Hypothalamus (tissue), 51 donors: ENCODE results near the gene NIPBL.
"Not testable (repeated sequence)": the region's sequence is repeated elsewhere in the genome, so short reads cannot be mapped to it uniquely, and the experiment has no call there.

Experiments
- DNase-seq, 51 donors: peaks; one replicate each; lab custom pipeline; 2025; lab: John Stamatoyannopoulos, UW

NIPBL gene

DNA sequence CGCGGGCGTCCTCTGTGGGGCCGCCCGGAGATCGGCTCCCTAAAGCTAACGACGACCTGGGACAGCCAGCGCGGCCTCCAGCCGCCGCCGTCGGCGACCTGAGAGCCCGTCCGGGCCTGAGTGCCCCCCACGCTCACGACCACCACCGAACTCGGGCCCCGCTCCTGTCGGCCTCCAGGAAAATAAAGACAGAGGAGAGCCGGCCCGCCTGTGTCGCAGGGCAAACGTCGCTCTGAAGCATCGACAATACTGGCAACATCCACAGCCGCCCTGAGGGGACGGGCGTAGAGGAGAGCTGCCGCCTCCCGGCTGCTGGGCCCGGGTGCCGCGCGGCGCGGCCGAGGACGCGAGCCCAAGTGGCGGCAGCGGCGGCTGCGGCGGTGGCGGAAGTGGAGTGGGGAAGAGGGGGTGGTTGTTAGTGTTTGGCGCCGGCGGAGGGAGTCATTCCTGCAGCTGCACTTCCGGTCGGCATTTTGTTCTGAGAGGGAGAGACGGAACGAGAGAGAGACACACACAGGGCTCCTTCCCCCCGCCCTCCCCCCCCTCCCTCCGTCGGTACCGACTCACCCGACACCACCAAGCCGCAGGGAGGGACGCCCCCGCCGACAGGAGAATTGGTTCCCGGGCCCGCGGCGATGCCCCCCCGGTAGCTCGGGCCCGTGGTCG lies at the start of gene NIPBL:
TSS of gene NIPBL (plus strand) at position 471 of the 666 bp plus-strand sequence. CDS start 76,928 bp downstream, outside the sequence.
- peak; percentile 64 to 96 (median 86) for DNase-seq

DNA sequence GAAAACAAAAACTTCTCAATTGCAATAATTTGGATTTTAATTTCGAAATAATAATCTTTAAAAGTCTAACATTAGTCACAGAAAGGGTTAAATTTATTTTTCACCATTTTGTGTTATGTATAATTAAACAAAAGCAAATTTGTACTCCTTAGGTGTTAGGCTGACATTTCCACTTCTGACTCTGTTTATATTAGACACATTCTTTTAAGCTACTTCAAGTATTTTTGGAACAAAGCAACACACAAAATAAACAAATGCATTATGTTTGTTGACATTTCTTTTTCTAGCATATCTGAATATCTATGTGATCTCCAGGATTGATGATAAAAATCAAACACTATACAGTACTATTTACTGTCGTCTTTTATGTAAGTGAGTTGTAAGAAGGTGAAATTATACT lies 44.3 kb upstream of the NIPBL start:
- no peak for DNase-seq

GRCh38 chr5:36836831-36837230 lies 39.7 kb upstream of the NIPBL start:
- DNase-seq: peak in 1 of 51 donors; percentile 1

DNA sequence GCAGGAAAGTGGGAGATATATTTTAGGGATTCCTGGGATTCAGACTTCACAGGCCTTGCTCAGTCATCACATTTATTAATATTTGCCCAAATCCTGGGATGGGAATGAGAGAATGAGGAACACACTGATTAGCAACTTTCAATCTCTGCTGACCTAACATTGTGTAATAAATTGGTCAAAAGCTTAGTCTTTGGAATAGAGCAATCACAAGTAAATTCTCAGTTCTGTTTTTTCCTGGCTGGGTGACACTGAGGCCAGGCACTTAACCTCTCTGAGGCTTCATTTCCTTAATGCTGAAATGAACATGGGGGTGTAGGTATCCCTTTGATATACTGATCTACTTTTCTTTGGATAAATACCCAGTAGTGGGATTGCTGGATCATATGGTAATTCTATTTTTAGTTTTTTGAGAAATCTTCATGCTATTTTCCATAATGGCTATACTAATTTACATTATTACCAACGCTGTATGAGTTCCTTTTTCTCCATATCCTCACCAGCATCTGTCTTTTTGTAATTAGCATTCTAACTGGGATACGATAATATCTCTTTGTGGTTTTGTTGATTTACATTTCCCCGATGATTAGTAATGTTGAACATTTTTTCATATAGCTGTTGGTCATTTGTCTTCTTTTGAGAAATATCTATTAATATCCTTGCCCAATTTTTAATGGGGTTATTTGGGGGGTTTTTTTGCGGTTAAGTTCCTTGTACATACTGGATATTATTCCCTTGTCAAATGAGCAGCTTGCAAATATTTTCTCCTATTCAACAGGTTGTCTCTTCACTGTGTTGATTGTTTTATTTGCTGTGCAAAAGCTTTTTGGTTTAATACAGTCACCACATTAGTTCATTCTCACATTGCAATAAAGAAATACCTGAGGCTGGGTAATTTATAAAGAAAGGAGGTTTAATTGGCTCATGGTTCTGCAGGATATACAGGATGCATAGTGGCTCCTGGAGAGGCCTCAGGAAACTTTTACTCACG lies 36.8 kb upstream of the NIPBL start:
- DNase-seq: no peak

- no peak for DNase-seq
Observed at GRCh38 chr5:36841677-36842076, 34.9 kb upstream of the NIPBL start.

GRCh38 chr5:36842087-36842486 lies 34.5 kb upstream of the NIPBL start:
- DNase-seq: no peak

DNA sequence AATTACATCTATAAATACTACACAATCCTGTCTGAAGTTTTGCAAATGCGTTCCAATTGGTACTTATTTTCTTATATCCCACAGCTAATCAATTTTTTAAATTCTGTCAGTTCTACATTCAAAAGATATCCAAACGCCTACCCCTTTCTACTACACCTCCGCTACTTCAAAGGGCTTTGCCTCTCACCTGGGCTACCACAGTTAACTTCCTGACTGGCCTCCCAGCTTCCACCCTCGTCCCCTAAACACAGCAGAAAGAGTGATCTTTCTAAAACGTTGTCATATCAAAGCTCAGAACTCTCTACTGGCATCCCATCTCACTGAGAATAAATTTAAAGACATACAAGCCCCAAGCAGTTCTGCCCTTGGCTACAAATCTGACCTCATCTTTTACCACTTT lies 32.3 kb upstream of the NIPBL start:
- no peak for DNase-seq

- not testable (repeated sequence) for DNase-seq
Observed at GRCh38 chr5:36848545-36848944, 28.0 kb upstream of the NIPBL start.

DNA sequence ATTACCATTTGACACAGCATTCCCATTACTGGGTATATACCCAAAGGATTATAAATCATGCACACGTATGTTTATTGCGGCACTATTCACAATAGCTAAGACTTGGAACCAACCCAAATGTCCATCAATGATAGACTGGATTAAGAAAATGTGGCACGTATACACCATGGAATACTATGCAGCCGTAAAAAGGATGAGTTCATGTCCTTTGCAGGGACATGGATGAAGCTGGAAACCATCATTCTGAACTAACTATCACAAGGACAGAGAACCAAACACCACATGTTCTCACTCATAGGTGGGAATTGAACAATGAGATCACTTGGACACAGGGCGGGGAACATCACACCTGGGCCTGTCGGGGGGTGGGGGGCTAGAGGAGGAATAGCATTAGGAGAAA lies 23.7 kb upstream of the NIPBL start:
- DNase-seq: not testable (repeated sequence)

DNA sequence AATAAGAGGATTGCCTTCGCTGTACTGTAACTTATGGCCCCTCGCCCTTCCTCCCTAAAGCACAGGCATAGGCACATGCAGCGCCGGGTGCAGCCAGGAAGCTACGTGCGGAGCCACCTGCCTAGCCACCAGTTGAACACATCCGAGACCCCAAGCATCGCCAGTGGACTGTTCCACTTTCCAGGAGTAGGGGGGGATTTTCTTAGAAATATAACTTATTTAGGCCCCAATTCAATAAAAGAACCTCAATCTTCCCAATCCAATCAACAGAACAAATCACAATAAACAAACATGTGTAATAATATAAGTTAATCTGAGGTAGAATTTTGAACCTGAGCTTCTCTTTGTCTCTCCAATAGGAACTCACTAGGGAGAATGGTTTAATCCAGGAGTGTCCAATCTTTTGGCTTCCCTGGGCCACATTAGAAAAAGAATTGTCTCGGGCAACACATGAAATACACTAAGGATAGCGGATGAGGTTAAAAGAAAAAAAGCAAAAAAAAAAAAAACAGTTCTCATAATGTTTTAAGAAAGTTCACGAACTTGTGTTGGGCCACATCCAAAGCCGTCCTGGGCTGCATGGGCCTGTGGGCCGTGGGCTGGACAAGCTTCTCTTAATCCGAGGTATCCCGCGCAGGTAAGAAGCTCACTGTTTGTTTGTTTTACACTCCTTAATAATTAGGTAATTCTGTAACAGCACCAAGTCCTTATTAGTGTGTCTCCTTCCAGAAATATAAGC lies 22.0 kb upstream of the NIPBL start:
- DNase-seq: no peak

- DNase-seq: no peak
Observed at GRCh38 chr5:36855141-36855495, 21.5 kb upstream of the NIPBL start.

DNA sequence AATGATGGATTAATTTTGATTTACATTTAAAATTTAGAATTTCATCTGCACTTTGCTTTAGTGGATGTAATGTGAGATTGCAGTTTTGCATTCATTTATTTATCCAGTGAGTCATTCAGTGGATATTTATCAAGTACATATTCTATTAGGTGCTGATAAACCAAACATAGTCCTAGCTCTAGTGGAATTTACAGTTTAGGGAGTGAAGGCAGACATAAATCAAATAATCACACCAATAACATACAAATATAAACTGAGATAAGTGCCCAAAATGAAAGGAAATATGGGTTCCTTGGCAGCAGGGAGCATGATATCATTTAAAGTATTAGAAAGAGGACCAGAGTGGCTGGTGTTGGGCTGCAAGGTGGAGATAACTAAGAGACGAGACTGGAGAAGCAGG lies 14.7 kb upstream of the NIPBL start:
- no peak for DNase-seq

- peak in 2 of 51 donors; percentile 3 to 42 for DNase-seq
Observed at GRCh38 chr5:36870399-36871040, 6.0 kb upstream of the NIPBL start.

GRCh38 chr5:36874465-36874864 lies 2.1 kb upstream of the NIPBL start:
- DNase-seq: peak in 1 of 51 donors; percentile 46

DNA sequence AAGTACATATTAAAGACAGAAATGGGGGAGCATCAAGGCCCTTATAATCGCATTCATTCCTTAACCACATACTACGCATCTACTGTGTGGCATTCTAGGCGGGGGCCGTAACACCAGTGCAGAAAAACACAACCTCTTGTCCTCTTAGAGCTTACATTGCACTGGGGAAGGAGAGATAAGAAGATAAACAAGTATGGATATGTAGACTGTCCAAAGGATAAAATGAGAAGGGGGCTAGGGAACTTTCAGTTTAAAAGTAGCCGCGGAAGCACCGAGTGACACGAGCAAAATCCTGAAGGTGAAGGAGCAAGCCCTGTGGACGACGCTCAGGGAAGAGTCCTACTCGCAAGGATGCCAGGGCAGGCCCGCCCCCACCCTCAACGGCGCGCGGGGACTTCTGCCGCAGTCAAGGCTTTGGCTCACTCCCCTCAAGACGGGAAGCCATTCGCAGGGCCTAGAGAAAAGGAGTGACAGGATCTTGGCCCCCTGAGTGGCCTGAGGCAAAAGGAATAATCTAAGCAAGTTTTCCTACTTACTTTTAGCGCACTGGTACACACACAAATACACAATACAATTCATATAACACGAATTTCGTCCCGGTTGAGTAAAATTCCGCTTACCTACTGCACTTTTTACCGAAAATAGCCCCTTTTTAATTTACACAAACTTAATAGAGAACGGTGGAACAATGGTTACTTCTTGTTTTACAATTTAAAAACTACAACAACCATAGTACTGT lies 1.3 kb upstream of the NIPBL start:
- peak in 40 of 51 donors; percentile 9 to 68 (median 36) for DNase-seq

GRCh38 chr5:36875790-36876298 lies 725 bp upstream of the NIPBL start:
- DNase-seq: peak in 50 of 51 donors; percentile 24 to 85 (median 63)

DNA sequence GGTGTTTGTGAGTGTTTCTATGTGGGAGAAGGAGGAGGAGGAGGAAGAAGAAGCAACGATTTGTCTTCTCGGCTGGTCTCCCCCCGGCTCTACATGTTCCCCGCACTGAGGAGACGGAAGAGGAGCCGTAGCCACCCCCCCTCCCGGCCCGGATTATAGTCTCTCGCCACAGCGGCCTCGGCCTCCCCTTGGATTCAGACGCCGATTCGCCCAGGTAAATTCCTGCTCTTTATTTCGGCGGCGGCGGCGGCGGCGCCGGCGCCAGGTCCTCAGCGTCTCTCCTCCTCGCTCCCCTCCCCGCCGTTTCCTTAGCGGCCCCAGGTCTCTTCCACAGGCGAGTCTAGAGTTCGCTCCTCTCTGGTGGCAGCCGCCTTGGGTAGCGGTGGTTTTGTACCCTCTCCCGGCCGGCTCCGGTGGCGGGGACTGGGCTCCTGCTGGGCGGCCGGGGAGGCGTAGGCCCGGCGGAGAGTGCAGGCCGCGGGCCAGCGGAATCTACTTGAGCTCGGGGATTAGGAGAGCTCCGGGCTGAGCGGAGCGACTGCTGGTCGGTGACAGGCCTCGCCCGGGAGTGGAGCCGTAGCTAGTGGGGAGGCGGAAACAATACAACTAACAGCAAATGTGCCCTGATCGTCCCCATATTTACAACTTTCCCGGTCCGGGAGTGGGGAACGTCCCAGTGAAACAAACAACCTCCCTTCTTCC lies 547 bp downstream of the NIPBL start:
- DNase-seq: peak in 49 of 51 donors; percentile 38 to 90 (median 67)

DNA sequence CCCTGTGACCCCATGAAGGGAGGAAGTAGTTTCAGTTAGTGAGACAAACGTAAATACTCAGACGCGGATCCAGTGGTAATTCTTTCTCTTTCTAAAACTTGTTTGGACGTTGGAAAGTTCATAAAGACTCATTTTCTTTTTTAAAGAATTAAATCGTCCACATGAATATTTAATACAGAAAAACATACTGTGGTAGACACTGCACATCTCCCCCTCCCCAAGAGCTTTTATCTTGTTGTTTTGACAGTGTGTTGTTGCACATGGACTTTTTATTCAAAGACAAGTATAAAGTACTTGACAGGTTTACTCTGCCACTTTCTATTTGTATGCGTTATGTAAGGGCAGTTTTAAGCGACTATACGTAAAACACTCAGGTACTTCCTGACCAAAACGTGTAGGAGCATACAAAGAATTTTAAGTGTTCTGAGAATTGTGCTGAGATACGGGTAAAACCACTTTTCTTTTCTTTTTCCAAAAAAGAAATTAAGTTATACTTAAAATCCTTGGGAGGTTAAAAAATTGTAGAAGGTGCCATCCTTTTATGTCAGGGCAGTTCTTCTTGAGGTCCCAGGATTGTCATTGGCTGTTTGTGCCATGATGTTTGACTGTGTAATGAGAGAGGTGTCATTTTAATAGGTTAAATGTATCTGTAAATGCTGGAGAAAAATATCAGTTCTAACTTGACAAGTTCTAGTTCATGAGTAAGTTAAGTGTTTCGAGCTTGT lies 1.3 kb downstream of the NIPBL start:
- peak in 1 of 51 donors; percentile 19 for DNase-seq
